Erythroblast (primary cell): Measurements from ENCODE around the gene QRICH1.

Experiments used
- GATA1 ChIP-seq: IDR thresholded peaks from 2 replicates; pipeline ENCODE4 v1.6.1; 2011; ENCODE audit warnings: low read depth, mild to moderate bottlenecking, control low read depth, low read length, moderate library complexity
- POLR2A ChIP-seq: IDR thresholded peaks from 2 replicates; pipeline ENCODE4 v1.6.1; 2011; ENCODE audit warnings: mild to moderate bottlenecking, low read length

- TF ChIP-seq POLR2A (no peak), GATA1 (no peak)
These were observed 66.2 kb downstream of the QRICH1 start for GRCh38 chr3:49027634-49028033.
